Measurements from ENCODE around the gene PLCB4. TPM values are rescaled to one million over a fixed set of nuclear protein-coding genes. Genes with fewer than 3 reads are reported as not detected.
A peak's percentile ranks its signal among the peaks of the same experiment; 100 is the strongest.

The PLCB4 gene
- total and polyA plus RNA-seq, 8 donors, result 0.56 to 9.3 (median 2.3) TPM

DNA sequence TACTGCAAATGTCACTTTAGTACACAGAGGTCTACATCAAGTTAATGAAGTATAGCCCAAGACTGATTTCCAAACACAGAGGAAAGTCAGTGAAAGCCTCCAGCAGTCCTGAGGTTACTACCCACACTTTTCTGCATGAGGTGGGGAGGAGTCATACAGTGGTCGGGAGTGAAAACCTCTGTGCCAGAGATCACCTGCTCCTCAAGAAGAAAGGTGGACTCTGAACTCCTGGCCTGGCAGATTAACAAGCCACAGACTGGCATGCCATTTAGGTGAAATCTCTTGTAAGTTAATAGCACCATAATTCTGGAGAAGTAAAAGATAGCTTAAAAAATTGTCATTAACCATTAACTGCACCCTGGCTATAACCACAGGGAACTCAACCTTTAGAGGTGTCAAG is 320.5 kb downstream of the PLCB4 start:
- DNase-seq, result peak in 1 of 6 donors; percentile 21
- no peak overlapping the region for H3K27ac ChIP-seq
- TF ChIP-seq, protein P1, sequence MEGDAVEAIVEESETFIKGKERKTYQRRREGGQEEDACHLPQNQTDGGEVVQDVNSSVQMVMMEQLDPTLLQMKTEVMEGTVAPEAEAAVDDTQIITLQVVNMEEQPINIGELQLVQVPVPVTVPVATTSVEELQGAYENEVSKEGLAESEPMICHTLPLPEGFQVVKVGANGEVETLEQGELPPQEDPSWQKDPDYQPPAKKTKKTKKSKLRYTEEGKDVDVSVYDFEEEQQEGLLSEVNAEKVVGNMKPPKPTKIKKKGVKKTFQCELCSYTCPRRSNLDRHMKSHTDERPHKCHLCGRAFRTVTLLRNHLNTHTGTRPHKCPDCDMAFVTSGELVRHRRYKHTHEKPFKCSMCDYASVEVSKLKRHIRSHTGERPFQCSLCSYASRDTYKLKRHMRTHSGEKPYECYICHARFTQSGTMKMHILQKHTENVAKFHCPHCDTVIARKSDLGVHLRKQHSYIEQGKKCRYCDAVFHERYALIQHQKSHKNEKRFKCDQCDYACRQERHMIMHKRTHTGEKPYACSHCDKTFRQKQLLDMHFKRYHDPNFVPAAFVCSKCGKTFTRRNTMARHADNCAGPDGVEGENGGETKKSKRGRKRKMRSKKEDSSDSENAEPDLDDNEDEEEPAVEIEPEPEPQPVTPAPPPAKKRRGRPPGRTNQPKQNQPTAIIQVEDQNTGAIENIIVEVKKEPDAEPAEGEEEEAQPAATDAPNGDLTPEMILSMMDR (IDR thresholded peaks at IDR 0.05), result no peak
- intact Hi-C loops (cut with DNase I), result no loop called here
- H3K4me3 ChIP-seq, result no peak overlapping the region
- no peak for FAIRE-seq
- WGBS, 2 donors, result 15 to 22% methylated on average over 1 of the region's 1 CpG
- no peaks in the 10 kb centered on the region for H3K4me1 ChIP-seq
- peak; percentile 31 to 86 (median 74) for ATAC-seq
- H3K36me3 ChIP-seq, result no peaks in the 10 kb centered on the region
- H3K9me3 ChIP-seq, result no peaks in the 10 kb centered on the region
- no peaks in the 10 kb centered on the region for H3K27me3 ChIP-seq

DNA sequence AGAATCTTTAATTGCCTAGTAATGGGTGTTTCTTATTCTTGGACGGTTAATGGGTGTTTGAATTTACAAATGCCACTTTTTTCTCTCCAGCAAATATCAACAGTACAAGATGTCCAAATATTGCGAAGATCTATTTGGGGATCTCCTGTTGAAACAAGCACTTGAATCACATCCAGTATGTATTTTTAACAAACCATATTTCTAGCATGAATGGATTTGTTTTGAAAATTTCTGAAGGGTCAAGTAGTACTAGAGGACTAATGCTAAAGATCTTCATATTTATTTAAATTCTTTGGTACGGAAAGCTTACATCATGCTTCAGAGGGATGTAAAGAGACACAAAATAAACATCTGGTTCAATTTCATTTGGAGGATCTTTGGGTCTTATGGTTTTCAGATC is 321.6 kb downstream of the PLCB4 start:
- TF ChIP-seq, protein P1 (IDR thresholded peaks at IDR 0.05), result no peak
- H3K9me3 ChIP-seq, result no peaks in the 10 kb centered on the region
- DNase-seq, result no peak
- WGBS, 2 donors, result 72 to 83% methylated on average over 3 of the region's 3 CpGs
- no peak overlapping the region for H3K4me3 ChIP-seq
- no peaks in the 10 kb centered on the region for H3K36me3 ChIP-seq
- ATAC-seq, result no peak
- H3K27me3 ChIP-seq, result no peaks in the 10 kb centered on the region
- intact Hi-C loops (cut with DNase I), result no loop called here
- no peak overlapping the region for H3K27ac ChIP-seq
- H3K4me1 ChIP-seq, result no peaks in the 10 kb centered on the region
- no peak for FAIRE-seq

DNA sequence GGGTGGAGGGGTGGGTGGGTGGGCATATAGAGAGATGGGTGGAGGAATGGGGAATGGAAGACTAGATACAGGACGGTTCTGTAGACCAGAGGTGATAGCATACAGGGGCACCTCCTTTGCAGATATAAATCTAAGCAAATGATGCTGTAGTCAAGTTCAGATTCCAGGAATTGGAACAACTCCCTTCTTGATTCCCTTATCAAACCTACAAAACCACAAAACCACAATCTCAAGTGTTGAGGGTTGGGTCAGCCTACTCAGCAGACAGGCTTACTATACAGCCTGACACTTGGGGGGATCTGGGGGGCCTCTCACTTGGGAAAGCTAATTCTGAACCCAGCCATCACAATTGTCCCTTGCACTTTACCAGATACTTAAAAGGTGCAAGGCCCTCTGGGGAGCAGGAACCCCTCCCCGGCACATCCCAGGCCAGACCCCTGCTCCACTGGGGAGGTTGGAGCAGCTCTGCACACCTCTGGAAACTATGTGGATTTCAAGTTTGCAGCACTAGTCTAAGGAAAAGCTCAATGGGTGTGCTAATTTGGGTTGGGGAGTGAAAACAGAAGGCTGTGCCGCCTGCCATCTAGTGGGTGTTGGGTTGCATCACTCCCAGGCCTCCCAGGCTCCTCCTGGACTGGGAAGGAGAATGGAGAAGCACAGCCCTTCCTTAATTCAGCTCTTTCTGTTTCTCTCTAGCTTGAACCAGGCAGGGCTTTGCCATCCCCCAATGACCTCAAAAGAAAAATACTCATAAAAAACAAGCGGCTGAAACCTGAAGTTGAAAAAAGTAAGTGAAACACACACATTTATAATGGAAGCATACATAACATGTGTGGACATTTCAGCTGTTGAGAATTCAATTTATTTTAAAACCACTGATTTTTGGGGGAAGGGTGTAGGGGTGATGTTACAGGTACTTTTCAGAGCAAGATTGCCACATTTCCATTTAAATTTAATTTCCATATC is 324.3 kb downstream of the PLCB4 start:
- WGBS, 2 donors, result 73 to 75% methylated on average over 4 of the region's 4 CpGs
- DNase-seq (peak in 5 of 6 donors; percentile 31 to 62 (median 34)), ATAC-seq (peak in 3 of 4 donors; percentile 85 to 87 (median 87)), FAIRE-seq (no peak)
- Histone ChIP-seq H3K9me3 (no peaks in the 10 kb centered on the region), H3K4me1 (no peaks in the 10 kb centered on the region), H3K27me3 (no peaks in the 10 kb centered on the region), H3K36me3 (no peaks in the 10 kb centered on the region), H3K4me3 (no peak overlapping the region), H3K27ac (no peak overlapping the region)
- intact Hi-C loops (cut with DNase I), result no loop called here
- TF ChIP-seq, protein P1 (IDR thresholded peaks at IDR 0.05), result peak in 3 of 4 donors; percentile 26 to 47 (median 28)

DNA sequence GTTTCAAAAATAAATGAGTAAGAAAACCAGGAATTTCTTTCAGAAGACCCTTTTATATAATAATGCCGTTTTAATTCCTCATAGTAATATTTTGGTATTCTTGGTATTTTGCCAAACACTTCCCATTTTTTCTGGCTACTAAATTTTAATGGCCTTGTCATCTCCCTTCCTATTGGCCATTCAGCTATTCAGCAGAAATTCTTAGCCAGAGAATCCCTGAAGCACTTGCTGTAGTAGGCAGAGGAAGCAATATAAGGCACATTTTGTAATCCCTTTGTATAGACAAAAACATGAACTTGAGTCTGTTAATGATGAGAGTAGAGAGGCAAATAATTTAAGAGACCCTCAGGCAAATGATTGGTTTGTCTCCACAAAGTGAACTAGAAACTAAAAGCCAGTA is 327.1 kb downstream of the PLCB4 start:
- intact Hi-C loops (cut with DNase I), result no loop called here
- Histone ChIP-seq H3K36me3 (no peaks in the 10 kb centered on the region), H3K4me1 (no peaks in the 10 kb centered on the region), H3K4me3 (no peak overlapping the region), H3K9me3 (no peaks in the 10 kb centered on the region), H3K27me3 (no peaks in the 10 kb centered on the region), H3K27ac (no peak overlapping the region)
- WGBS, 2 donors, result 73 to 81% methylated on average over 1 of the region's 1 CpG
- FAIRE-seq (no peak), DNase-seq (no peak), ATAC-seq (no peak)
- TF ChIP-seq, protein P1 (IDR thresholded peaks at IDR 0.05), result no peak

DNA sequence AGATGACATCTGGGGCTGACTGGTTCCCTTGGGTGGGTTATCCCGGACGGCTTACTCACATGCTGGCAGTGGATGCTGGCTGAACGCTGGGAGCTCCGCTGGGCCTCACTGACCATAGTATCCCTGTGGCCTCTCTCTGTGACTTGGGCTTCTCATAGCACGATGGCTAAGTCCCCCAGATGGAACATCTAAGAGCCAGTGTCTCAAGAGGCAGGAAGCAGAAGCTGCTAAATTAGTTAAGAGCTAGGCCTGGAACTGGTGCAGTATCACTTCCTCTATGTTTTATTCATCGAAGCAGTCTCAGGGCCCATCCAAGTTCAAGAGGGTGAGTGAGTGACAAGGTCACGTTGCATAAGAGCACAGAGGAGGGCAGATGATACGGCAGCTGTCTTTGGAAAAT is 329.0 kb downstream of the PLCB4 start:
- no peaks in the 10 kb centered on the region for H3K36me3 ChIP-seq
- H3K27ac ChIP-seq, result no peak overlapping the region
- 65 to 82% methylated on average over 8 of the region's 8 CpGs for WGBS, 2 donors
- TF ChIP-seq, protein P1 (IDR thresholded peaks at IDR 0.05), result no peak
- no peak for FAIRE-seq
- intact Hi-C loops (cut with DNase I), result no loop called here
- no peak overlapping the region for H3K4me3 ChIP-seq
- no peak for DNase-seq
- no peaks in the 10 kb centered on the region for H3K9me3 ChIP-seq
- H3K27me3 ChIP-seq, result no peaks in the 10 kb centered on the region
- peak in 3 of 4 donors; percentile 12 to 79 (median 54) for ATAC-seq
- no peaks in the 10 kb centered on the region for H3K4me1 ChIP-seq

Data from pancreas (tissue), 10 donors.